OCI-LY1 (cell line): Measurements from ENCODE around the gene GLG1.

ENCODE experiments used
- H2AFZ ChIP-seq: fragments of 200-600 bp; sonication (generic), shearing (Covaris generic); 2 replicates; pipeline ENCODE4 v1.6.0; 2014; ENCODE audit warnings: antibody characterized with exemption, mild to moderate bottlenecking, low read length
- H3F3A ChIP-seq: fragments of 200-600 bp; sonication (generic), shearing (Covaris generic); 2 replicates; pipeline ENCODE4 v1.6.0; 2014; ENCODE audit warnings: mild to moderate bottlenecking, antibody characterized with exemption, low read length, moderate library complexity; ENCODE audit not compliant: insufficient read depth
- H3K27ac ChIP-seq: fragments of 200-600 bp; sonication (generic); 2 replicates; pipeline ENCODE4 v1.5.1; 2014; ENCODE audit warnings: low read length, mixed run types, mild to moderate bottlenecking, low read depth; ENCODE audit not compliant: poor library complexity, severe bottlenecking
- H3K27me3 ChIP-seq: fragments of 200-600 bp; sonication (generic); 2 replicates; pipeline ENCODE4 v1.6.0; 2014; ENCODE audit warnings: antibody characterized with exemption, mild to moderate bottlenecking, low read length, moderate library complexity; ENCODE audit not compliant: insufficient read depth
- H3K36me3 ChIP-seq: fragments of 200-600 bp; sonication (generic); 2 replicates; pipeline ENCODE4 v1.6.1; 2014; ENCODE audit warnings: mild to moderate bottlenecking, antibody characterized with exemption, low read length, moderate library complexity, mixed read lengths; ENCODE audit not compliant: insufficient read depth
- H3K4me1 ChIP-seq: fragments of 200-600 bp; sonication (generic); 2 replicates; pipeline ENCODE4 v1.5.1; 2014; ENCODE audit warnings: mild to moderate bottlenecking, low read length, moderate library complexity; ENCODE audit not compliant: insufficient read depth, severe bottlenecking
- H3K4me2 ChIP-seq: fragments of 200-600 bp; sonication (generic), shearing (Covaris generic); 2 replicates; pipeline ENCODE4 v1.6.1; 2014; ENCODE audit warnings: low read length
- H3K4me3 ChIP-seq: fragments of 200-600 bp; sonication (generic); 2 replicates; pipeline ENCODE4 v1.5.1; 2014; ENCODE audit warnings: low read length, low read depth, mild to moderate bottlenecking, mixed read lengths; ENCODE audit not compliant: poor library complexity, severe bottlenecking
- H3K79me2 ChIP-seq: fragments of 200-600 bp; shearing (Covaris generic); 2 replicates; pipeline ENCODE4 v1.6.1; 2016; ENCODE audit warnings: mixed run types, low read length, mixed read lengths; ENCODE audit not compliant: insufficient read depth
- H3K9ac ChIP-seq: fragments of 200-600 bp; sonication (generic), shearing (Covaris generic); 2 replicates; pipeline ENCODE4 v1.6.1; 2014; ENCODE audit warnings: mild to moderate bottlenecking, low read length, mixed read lengths
- H3K9me2 ChIP-seq: fragments of 200-600 bp; sonication (generic), shearing (Covaris generic); 2 replicates; pipeline ENCODE4 v1.6.1; 2014; ENCODE audit warnings: low read depth, mild to moderate bottlenecking, low read length, mixed read lengths
- H3K9me3 ChIP-seq: fragments of 200-600 bp; shearing (Covaris generic); 2 replicates; pipeline ENCODE4 v1.6.1; 2014; ENCODE audit warnings: low read length, mixed read lengths
- H4K20me1 ChIP-seq: fragments of 200-600 bp; sonication (generic), shearing (Covaris generic); 2 replicates; pipeline ENCODE4 v1.6.0; 2016; ENCODE audit warnings: mild to moderate bottlenecking, low read length; ENCODE audit not compliant: insufficient read depth
- CTCF ChIP-seq: fragments of 200-600 bp; sonication (generic), shearing (Covaris generic); IDR thresholded peaks from 2 replicates; pipeline ENCODE4 v1.5.1; 2017; ENCODE audit warnings: mild to moderate bottlenecking, antibody characterized with exemption, low read length, moderate library complexity, mixed read lengths
- EZH2 ChIP-seq: fragments of 200-600 bp; sonication (generic), shearing (Covaris generic); IDR thresholded peaks from 2 replicates; pipeline ENCODE4 v1.8.0; 2017; ENCODE audit warnings: borderline replicate concordance, mixed run types, mild to moderate bottlenecking, antibody characterized with exemption, low read length, moderate library complexity, mixed read lengths

The GLG1 gene

DNA sequence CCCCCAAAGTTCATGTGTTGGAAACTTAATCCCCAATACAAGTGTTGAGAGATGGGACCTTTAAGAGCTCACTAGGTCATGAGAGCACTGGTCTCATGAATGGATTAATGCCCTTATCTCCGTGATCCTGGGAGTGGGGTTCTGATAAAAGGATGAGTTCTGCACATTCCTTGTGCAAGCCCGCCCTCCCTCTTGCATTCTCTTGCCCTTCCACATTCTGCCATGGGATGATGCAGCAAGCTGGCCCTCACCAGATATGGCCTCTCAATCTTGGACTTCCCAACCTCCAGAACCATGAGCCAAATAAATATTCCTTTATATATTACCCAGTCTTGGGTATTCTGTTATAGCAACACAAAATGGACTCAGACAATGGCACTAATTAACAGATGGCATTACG, 14.1 kb downstream of the GLG1 start:
- Histone ChIP-seq H3K27me3 (no peaks in the 10 kb centered on the region), H2AFZ (no peak overlapping the region), H3K9me3 (no peaks in the 10 kb centered on the region), H3K4me1 (peaks cover 11% of the 10 kb centered on the region), H3K4me2 (no peak overlapping the region), H4K20me1 (no peaks in the 10 kb centered on the region), H3K27ac (no peak overlapping the region), H3K9ac (no peak overlapping the region), H3K36me3 (peaks cover 8% of the 10 kb centered on the region), H3K9me2 (no peaks in the 10 kb centered on the region), H3K4me3 (no peak overlapping the region), H3K79me2 (peaks cover 30% of the 10 kb centered on the region), H3F3A (no peaks in the 10 kb centered on the region)
- no peak for TF ChIP-seq EZH2
- TF ChIP-seq CTCF, result no peak

DNA sequence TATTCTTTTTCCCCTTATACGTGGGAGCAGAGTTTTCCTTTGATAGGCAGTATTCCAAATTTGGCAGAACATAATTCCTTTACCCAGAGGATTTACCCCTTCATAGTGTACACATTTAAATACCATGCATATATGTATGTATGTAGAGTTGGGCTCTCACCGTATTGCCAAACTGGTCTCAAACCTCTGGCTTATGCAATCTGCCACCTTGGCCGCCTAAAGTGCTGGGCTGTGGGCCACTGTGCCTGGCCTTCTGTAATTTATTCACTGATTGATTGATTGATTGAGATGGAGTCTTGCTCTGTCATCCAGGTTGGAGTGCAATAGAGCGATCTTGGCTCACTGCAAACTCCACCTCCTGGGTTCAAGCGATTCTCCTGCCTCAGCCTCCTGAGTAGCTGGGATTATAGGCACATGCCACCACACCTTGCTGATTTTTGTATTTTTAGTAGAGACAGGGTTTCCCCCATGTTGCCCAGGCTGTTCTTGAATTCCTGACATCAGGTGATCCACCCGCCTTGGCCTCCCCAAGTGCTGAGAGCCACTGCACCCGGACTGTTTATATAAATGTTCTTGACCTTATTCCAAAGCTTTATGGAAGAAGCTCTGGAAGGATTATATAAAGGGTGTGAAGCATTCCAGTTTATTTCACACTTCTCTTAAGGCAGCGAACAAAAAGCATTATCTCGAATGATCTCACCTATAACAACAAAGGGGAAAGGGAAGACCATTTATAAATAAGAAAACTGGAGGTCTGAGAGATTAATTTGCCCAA, 14.9 kb downstream of the GLG1 start:
- H3K79me2 ChIP-seq, result peaks cover 32% of the 10 kb centered on the region
- no peak overlapping the region for H3K27ac ChIP-seq
- H3K27me3 ChIP-seq, result no peaks in the 10 kb centered on the region
- no peak overlapping the region for H2AFZ ChIP-seq
- no peaks in the 10 kb centered on the region for H4K20me1 ChIP-seq
- no peak overlapping the region for H3K9ac ChIP-seq
- TF ChIP-seq EZH2 (no peak), CTCF (no peak)
- no peaks in the 10 kb centered on the region for H3K9me3 ChIP-seq
- peaks cover 11% of the 10 kb centered on the region for H3K4me1 ChIP-seq
- H3K4me3 ChIP-seq, result no peak overlapping the region
- H3F3A ChIP-seq, result no peaks in the 10 kb centered on the region
- H3K4me2 ChIP-seq, result no peak overlapping the region
- peaks cover 8% of the 10 kb centered on the region for H3K36me3 ChIP-seq
- H3K9me2 ChIP-seq, result no peaks in the 10 kb centered on the region

GRCh38 chr16:74586948-74587347, 20.0 kb downstream of the GLG1 start:
- Histone ChIP-seq H3K4me2 (no peak overlapping the region), H4K20me1 (no peaks in the 10 kb centered on the region), H3K79me2 (peaks cover 37% of the 10 kb centered on the region), H3K4me1 (peaks cover 19% of the 10 kb centered on the region), H3K27me3 (no peaks in the 10 kb centered on the region), H2AFZ (no peak overlapping the region), H3K9ac (no peak overlapping the region), H3K9me3 (no peaks in the 10 kb centered on the region), H3K9me2 (no peaks in the 10 kb centered on the region), H3K4me3 (no peak overlapping the region), H3K36me3 (no peaks in the 10 kb centered on the region), H3F3A (no peaks in the 10 kb centered on the region), H3K27ac (no peak overlapping the region)
- TF ChIP-seq EZH2, result no peak
- TF ChIP-seq CTCF, result no peak
